Neural cell (in vitro differentiated cells): ENCODE data around the gene PPFIBP2.

ENCODE experiments used
- EP300 ChIP-seq: fragments of 450-650 bp; conservative IDR thresholded peaks from 2 replicates; pipeline ENCODE4 v1.6.1; 2014; ENCODE audit warnings: antibody characterized with exemption, mild to moderate bottlenecking, moderate library complexity; ENCODE audit not compliant: poor library complexity, severe bottlenecking
- RAD21 ChIP-seq: fragments of 450-650 bp; conservative IDR thresholded peaks from 2 replicates; pipeline ENCODE4 v1.6.1; 2014; ENCODE audit warnings: antibody characterized with exemption, mild to moderate bottlenecking, moderate library complexity
- TF ChIP-seq, protein P1 (sequence below): fragments of 450-650 bp; IDR thresholded peaks from 2 replicates; pipeline ENCODE4 v1.5.1; 2014; ENCODE audit warnings: antibody characterized with exemption, mild to moderate bottlenecking, moderate library complexity; ENCODE audit not compliant: poor library complexity, severe bottlenecking

DNA sequence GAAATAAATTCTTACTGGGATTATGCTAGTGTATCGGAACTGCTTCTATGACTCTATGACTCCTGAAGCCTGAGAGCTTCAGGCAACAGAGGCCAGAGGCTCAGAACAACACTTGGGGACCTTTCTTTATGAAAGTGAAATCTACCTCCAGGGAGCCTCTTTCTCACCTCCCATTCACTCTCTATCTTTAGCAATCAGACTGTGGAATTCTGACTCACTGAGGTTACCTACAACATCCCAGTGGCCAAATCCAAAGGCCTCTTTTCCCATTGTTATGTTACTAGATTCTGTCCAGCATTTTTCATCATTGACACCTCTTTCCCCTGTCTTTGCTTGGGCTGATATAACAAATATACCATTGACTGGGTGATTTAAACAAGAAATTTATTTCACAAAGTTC, 173.6 kb downstream of the PPFIBP2 start:
- TF ChIP-seq RAD21 = no peak
- TF ChIP-seq EP300 = no peak
- TF ChIP-seq, protein P1, sequence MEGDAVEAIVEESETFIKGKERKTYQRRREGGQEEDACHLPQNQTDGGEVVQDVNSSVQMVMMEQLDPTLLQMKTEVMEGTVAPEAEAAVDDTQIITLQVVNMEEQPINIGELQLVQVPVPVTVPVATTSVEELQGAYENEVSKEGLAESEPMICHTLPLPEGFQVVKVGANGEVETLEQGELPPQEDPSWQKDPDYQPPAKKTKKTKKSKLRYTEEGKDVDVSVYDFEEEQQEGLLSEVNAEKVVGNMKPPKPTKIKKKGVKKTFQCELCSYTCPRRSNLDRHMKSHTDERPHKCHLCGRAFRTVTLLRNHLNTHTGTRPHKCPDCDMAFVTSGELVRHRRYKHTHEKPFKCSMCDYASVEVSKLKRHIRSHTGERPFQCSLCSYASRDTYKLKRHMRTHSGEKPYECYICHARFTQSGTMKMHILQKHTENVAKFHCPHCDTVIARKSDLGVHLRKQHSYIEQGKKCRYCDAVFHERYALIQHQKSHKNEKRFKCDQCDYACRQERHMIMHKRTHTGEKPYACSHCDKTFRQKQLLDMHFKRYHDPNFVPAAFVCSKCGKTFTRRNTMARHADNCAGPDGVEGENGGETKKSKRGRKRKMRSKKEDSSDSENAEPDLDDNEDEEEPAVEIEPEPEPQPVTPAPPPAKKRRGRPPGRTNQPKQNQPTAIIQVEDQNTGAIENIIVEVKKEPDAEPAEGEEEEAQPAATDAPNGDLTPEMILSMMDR = no peak
